ENCODE measurements around the gene RALGPS2. TPM values are rescaled to one million over a fixed set of nuclear protein-coding genes. Genes with fewer than 3 reads are reported as not detected.

RALGPS2 gene
- total and polyA plus RNA-seq, 2 of the 8 experiments (the other 6 are each of a cell fraction or from before 2014, with no cell fraction given), result 6.7 to 38.0 TPM

GRCh38 chr1:178693366-178693765 lies 31.7 kb upstream of the RALGPS2 start:
- Histone ChIP-seq H3K23me2 (ENCODE audit: low read depth, low read length) (peaks cover 2% of the 10 kb centered on the region; the same call in 1 of the 2 replicates), H3K4me3 (ENCODE audit: extremely low read depth in 1 of 4, insufficient read depth in 2 of 4, low read depth in 3 of 4, low read length in 4 of 4) (no peak overlapping the region), H2BK12ac (ENCODE audit: low read depth, low read length) (no peak overlapping the region), H3K4me2 (ENCODE audit: insufficient read depth in 1 of 2, low read depth in 2 of 2, low read length in 2 of 2) (no peak overlapping the region), H3K79me1 (ENCODE audit: low read depth, low read length) (no peaks in the 10 kb centered on the region), H3K79me2 (ENCODE audit: control insufficient read depth in 1 of 2, insufficient read depth in 2 of 2, low read length in 2 of 2) (no peaks in the 10 kb centered on the region), H3K27me3 (replicated peaks in 1 of 4; ENCODE audit: control insufficient read depth in 3 of 4, extremely low read depth in 1 of 4, insufficient read depth in 3 of 4, low read length in 3 of 4) (no peaks in the 10 kb centered on the region), H3K23ac (ENCODE audit: insufficient read length) (no peak overlapping the region), H3K9ac (replicated peaks in 1 of 4; ENCODE audit: extremely low read depth in 1 of 4, low read depth in 3 of 4, low read length in 3 of 4) (no peak overlapping the region), H2BK20ac (ENCODE audit: low read length) (no peak overlapping the region), H2BK5ac (ENCODE audit: low read depth, low read length) (no peak overlapping the region), H4K20me1 (replicated peaks in 1 of 2; ENCODE audit: control insufficient read depth in 1 of 2, insufficient read depth in 2 of 2, low read length in 2 of 2) (no peaks in the 10 kb centered on the region), H4K91ac (replicated peaks; ENCODE audit: insufficient read length, low read length) (no peak overlapping the region), H4K8ac (ENCODE audit: extremely low read depth, insufficient read depth, low read length) (no peak overlapping the region), H3K56ac (replicated peaks; ENCODE audit: insufficient read length, low read depth, low read length) (no peak overlapping the region), H3K9me3 (ENCODE audit: insufficient read depth in 2 of 2, low read depth in 1 of 2, low read length in 1 of 2) (no peaks in the 10 kb centered on the region), H2AFZ (ENCODE audit: low read length) (no peak overlapping the region), H2BK15ac (ENCODE audit: low read length) (no peak overlapping the region), H3K14ac (ENCODE audit: insufficient read length) (no peak overlapping the region), H2AK5ac (ENCODE audit: low read depth, low read length) (no peak overlapping the region), H3K27ac (ENCODE audit: low read depth, low read length) (no peak overlapping the region), H3K4me1 (replicated peaks in 1 of 4; ENCODE audit: control insufficient read depth in 3 of 4, insufficient read depth in 4 of 4, low read length in 3 of 4) (no peaks in the 10 kb centered on the region), H3K4ac (replicated peaks; ENCODE audit: insufficient read length, low read depth, low read length) (no peak overlapping the region), H3K36me3 (ENCODE audit: control insufficient read depth in 2 of 4, insufficient read depth in 4 of 4, low read length in 3 of 4) (no peaks in the 10 kb centered on the region), H3K18ac (ENCODE audit: extremely low read depth, low read length) (no peak overlapping the region; the same call in 1 of the 2 replicates), H4K5ac (ENCODE audit: insufficient read length, low read depth, low read length) (no peak overlapping the region), H2BK120ac (replicated peaks; ENCODE audit: low read depth, low read length) (no peak overlapping the region)
- ChIA-PET CTCF (ENCODE audit: partially characterized antibody) (interaction anchor here (0.6 to 3.1 kb wide), 12 partner anchors 9 to 217 kb away, joined by 3 to 11 read pairs (median 4); no protein-coding TSS in a partner anchor), POLR2A (ENCODE audit: partially characterized antibody) (no interaction called here)
- FAIRE-seq (peak; percentile 95), DNase-seq (ENCODE audit: low read depth in 1 of 2, low spot score in 2 of 2) (peak in 1 of 2 experiments; percentile 27)
- TF ChIP-seq TBP (IDR thresholded peaks at IDR 0.05; ENCODE audit: low read depth, low read length) (peak; percentile 74), RAD21 (IDR thresholded peaks at IDR 0.05 in 1 of 2, conservative IDR thresholded peaks at IDR 0.05 in 1 of 2; ENCODE audit: low read depth in 2 of 2, low read length in 2 of 2) (peak; percentile 45 to 54), POLR2AphosphoS5 (IDR thresholded peaks at IDR 0.05; ENCODE audit: low read depth, low read length) (no peak), SUZ12 (IDR thresholded peaks at IDR 0.05; ENCODE audit: low read length) (no peak), CTCF (IDR thresholded peaks at IDR 0.05; ENCODE audit: control extremely low read depth in 1 of 3, insufficient read depth in 1 of 3, low read depth in 1 of 3, low read length in 3 of 3) (peak; percentile 35 to 56 (median 50)), YY1 (IDR thresholded peaks at IDR 0.05; ENCODE audit: low read depth, low read length) (no peak), NRF1 (IDR thresholded peaks at IDR 0.05; ENCODE audit: low read depth, low read length) (no peak), SP1 (IDR thresholded peaks at IDR 0.05; ENCODE audit: low read depth, low read length) (no peak)
- 27% methylated on average over 2 of the region's 2 CpGs; no CpG with 5 or more reads in 1 of the 2 experiments for WGBS, 2 experiments (ENCODE audit: extremely low coverage in 1 of 2, insufficient coverage in 1 of 2, insufficient read length in 1 of 2, insufficient replicate concordance in 2 of 2, low coverage in 1 of 2, low lambda C conversion rate in 2 of 2, missing lambda C conversion rate in 1 of 2)
